Bronchial epithelial cell (primary cell): ENCODE results near the gene CEP70. TPM values are rescaled to one million over a fixed set of nuclear protein-coding genes. Genes with fewer than 3 reads are reported as not detected.
"Not testable (repeated sequence)": the region's sequence is repeated elsewhere in the genome, so short reads cannot be mapped to it uniquely, and the experiment has no call there.

ENCODE experiments used
- DNase-seq: peaks from one replicate; pipeline ENCODE4 v3.0.0-alpha.2; 2010; ENCODE audit warnings: low read depth
- FAIRE-seq: peaks from 2 replicates; lab custom pipeline; 2011; peaks lifted over from hg19 to GRCh38; lab: Jason Lieb, UNC
- H3K27me3 ChIP-seq: 2 replicates; pipeline ENCODE4 v1.5.1; 2011; ENCODE audit warnings: low read length; ENCODE audit not compliant: control insufficient read depth, insufficient read depth
- H3K36me3 ChIP-seq: 2 replicates; pipeline ENCODE4 v1.5.1; 2011; ENCODE audit warnings: low read length; ENCODE audit not compliant: control insufficient read depth, insufficient read depth
- H3K4me3 ChIP-seq: 2 replicates; pipeline ENCODE4 v1.5.1; 2011; ENCODE audit warnings: mild to moderate bottlenecking, low read depth, low read length, control low read depth
- CTCF ChIP-seq: IDR thresholded peaks from 2 replicates; pipeline ENCODE4 v1.5.1; 2011; ENCODE audit warnings: mild to moderate bottlenecking, moderate library complexity, low read length, control low read depth, inconsistent platforms; ENCODE audit not compliant: insufficient read depth, severe bottlenecking
- total RNA-seq: library from RNA; depleted of rRNA; stranded (reverse); fragments of >200 nt; gene quantifications from 2 replicates; pipeline ENCODE4 v1.2.1, GENCODE V29; 2014

CEP70 gene
- total RNA-seq, 1 donor from 2014 or later, result 18.2 TPM

- FAIRE-seq (no peak), DNase-seq (no peak)
- Histone ChIP-seq H3K4me3 (no peak overlapping the region), H3K36me3 (no peaks in the 10 kb centered on the region), H3K27me3 (no peaks in the 10 kb centered on the region)
- TF ChIP-seq CTCF, result no peak
Observed at GRCh38 chr3:138560501-138560900, 33.6 kb downstream of the CEP70 start.

- no peak for TF ChIP-seq CTCF
- Histone ChIP-seq H3K27me3 (no peaks in the 10 kb centered on the region), H3K4me3 (no peak overlapping the region), H3K36me3 (no peaks in the 10 kb centered on the region)
- DNase-seq, result no peak
- no peak for FAIRE-seq
Observed at GRCh38 chr3:138559134-138559533, 34.9 kb downstream of the CEP70 start.

- DNase-seq, H3K4me3 ChIP-seq, H3K36me3 ChIP-seq, FAIRE-seq, H3K27me3 ChIP-seq: not testable (repeated sequence)
Observed at GRCh38 chr3:138554775-138555174, 39.3 kb downstream of the CEP70 start.

GRCh38 chr3:138550958-138551357, 43.1 kb downstream of the CEP70 start:
- not testable (repeated sequence) for FAIRE-seq, H3K36me3 ChIP-seq, DNase-seq, H3K4me3 ChIP-seq, H3K27me3 ChIP-seq

- H3K36me3 ChIP-seq, result no peaks in the 10 kb centered on the region
- no peaks in the 10 kb centered on the region for H3K27me3 ChIP-seq
- DNase-seq, result no peak
- H3K4me3 ChIP-seq, result no peak overlapping the region
- TF ChIP-seq CTCF, result no peak
- no peak for FAIRE-seq
Observed at GRCh38 chr3:138549179-138549977, 44.7 kb downstream of the CEP70 start.

- H3K36me3 ChIP-seq, result no peaks in the 10 kb centered on the region
- TF ChIP-seq CTCF, result no peak
- no peak overlapping the region for H3K4me3 ChIP-seq
- H3K27me3 ChIP-seq, result no peaks in the 10 kb centered on the region
- no peak for FAIRE-seq
- peak; percentile 77 for DNase-seq
Observed at GRCh38 chr3:138547342-138547975, 46.6 kb downstream of the CEP70 start.
